Endothelial cell (in vitro differentiated cells): ENCODE data around the gene RAB42. TPM values are rescaled to one million over a fixed set of nuclear protein-coding genes. Genes with fewer than 3 reads are reported as not detected.
"Not testable (repeated sequence)": the region's sequence is repeated elsewhere in the genome, so short reads cannot be mapped to it uniquely, and the experiment has no call there.

Experiments used
- DNase-seq: peaks from one replicate; pipeline ENCODE4 v3.0.0; 2021; ENCODE audit warnings: low spot score
- H3K27ac Mint-ChIP-seq: one replicate; pipeline ENCODE4 v1.8.0; 2021; ENCODE audit warnings: mixed read lengths, inconsistent platforms; ENCODE audit not compliant: unreplicated experiment
- H3K27me3 Mint-ChIP-seq: one replicate; pipeline ENCODE4 v1.8.0; 2021; ENCODE audit warnings: mild to moderate bottlenecking, moderate library complexity, mixed read lengths, inconsistent platforms; ENCODE audit not compliant: unreplicated experiment
- H3K36me3 Mint-ChIP-seq: one replicate; pipeline ENCODE4 v1.8.0; 2021; ENCODE audit warnings: mild to moderate bottlenecking, low read depth, mixed read lengths, inconsistent platforms; ENCODE audit not compliant: unreplicated experiment
- H3K4me1 Mint-ChIP-seq: one replicate; pipeline ENCODE4 v1.8.0; 2021; ENCODE audit warnings: mild to moderate bottlenecking, mixed read lengths, inconsistent platforms; ENCODE audit not compliant: unreplicated experiment
- H3K4me3 Mint-ChIP-seq: one replicate; pipeline ENCODE4 v1.8.0; 2021; ENCODE audit warnings: mild to moderate bottlenecking, mixed read lengths, inconsistent platforms; ENCODE audit not compliant: unreplicated experiment
- H3K9me3 Mint-ChIP-seq: one replicate; pipeline ENCODE4 v1.8.0; 2021; ENCODE audit warnings: mixed read lengths, inconsistent platforms; ENCODE audit not compliant: unreplicated experiment
- CTCF ChIP-seq: fragments of 200-600 bp; sonication (generic); IDR thresholded peaks from one replicate; pipeline ENCODE4 v1.5.0; 2021; ENCODE audit warnings: antibody characterized with exemption; ENCODE audit not compliant: unreplicated experiment
- total RNA-seq: library from RNA; stranded (reverse); fragmentation: NEBNext Ultra II Directional; extraction: Animal tissue kit (Norgen Biotek cat#: 25700); gene quantifications from one replicate; pipeline ENCODE4 v1.2.1, GENCODE V29; 2021; ENCODE audit not compliant: unreplicated experiment

Gene RAB42
- total RNA-seq, 1 donor from 2014 or later, result not detected

DNA sequence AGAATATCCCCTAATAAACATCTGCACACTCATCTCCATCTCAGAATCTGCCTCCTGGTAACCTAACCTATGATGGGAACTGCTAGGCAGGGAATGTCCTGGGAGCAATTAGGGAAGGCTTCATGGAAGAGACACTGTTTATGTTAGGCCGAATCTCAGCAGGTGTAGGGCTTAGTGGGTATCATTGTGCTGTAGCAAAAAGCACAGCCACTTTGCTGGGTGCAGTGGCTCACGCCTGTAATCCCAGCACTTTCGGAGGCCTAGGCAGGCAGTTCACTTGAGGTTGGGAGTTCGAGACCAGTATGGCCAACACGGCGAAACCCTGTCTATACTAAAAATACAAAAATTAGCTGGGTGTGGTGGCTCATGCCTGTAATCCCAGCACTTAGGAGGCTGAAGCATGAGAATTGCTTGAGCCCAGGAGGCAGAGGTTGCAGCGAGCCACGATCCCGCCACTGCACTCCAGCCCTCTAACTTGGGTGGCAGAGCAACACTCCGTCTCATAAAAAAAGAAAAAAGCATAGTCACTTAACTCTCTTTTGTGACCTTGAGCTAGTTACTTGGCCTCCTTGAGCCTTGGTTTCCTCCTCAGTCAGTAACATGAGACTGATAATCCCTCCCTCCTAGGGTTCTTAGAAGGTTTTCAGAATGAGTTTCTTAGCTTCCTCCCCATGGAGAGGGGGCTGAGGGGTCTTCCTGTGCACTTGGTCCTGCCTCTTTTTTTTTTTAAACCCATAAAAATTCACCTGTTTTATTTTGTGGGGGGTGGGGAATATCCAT is 3.5 kb downstream of the RAB42 start:
- peaks cover 1% of the 10 kb centered on the region for H3K27me3 Mint-ChIP-seq
- H3K4me3 Mint-ChIP-seq, result no peak overlapping the region
- H3K36me3 Mint-ChIP-seq, result peaks cover 3% of the 10 kb centered on the region
- H3K4me1 Mint-ChIP-seq, result peaks cover 3% of the 10 kb centered on the region
- TF ChIP-seq CTCF, result no peak
- H3K9me3 Mint-ChIP-seq, result no peaks in the 10 kb centered on the region
- no peak overlapping the region for H3K27ac Mint-ChIP-seq
- no peak for DNase-seq

DNA sequence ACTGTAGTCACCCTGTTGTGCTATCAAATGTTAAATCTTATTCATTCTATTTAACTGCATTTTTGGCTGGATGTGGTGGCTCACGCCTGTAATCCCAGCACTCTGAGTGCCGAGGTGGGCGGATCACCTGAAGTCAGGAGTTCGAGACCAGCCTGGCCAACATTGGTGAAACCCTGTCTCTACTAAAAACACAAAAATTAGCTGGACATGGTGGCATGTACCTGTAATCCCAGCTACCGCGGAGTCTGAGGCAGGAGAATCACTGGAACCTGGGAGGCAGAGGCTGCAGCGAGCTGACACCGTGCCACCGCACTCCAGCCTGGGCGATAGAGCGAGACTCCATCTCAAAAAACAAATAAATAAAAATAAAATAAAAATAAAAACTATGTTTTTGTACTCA is 4.2 kb downstream of the RAB42 start:
- not testable (repeated sequence) for H3K36me3 Mint-ChIP-seq, H3K27me3 Mint-ChIP-seq, DNase-seq, H3K4me3 Mint-ChIP-seq, H3K9me3 Mint-ChIP-seq, H3K4me1 Mint-ChIP-seq, H3K27ac Mint-ChIP-seq

DNA sequence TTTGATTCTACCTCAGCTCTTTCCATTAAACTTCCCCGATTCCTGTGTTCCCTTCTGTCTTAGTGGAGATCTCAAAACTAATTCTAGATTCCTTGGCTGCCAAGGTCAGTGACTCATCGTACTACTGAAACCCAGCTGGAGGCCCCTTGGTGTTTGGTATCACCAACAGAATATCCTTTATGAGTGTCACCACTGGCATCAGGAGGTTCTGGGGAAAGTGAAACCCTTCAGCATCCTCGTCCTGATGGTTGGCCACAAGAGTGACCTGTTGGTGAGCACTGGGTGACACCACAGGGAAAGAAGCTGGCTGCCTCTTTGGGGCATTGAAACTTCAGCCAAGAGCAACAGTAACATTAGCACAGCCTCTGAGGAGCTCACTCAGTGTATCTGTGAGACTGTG is 9.6 kb downstream of the RAB42 start:
- Mint-ChIP-seq H3K36me3 (peaks cover 3% of the 10 kb centered on the region), H3K27me3 (no peaks in the 10 kb centered on the region), H3K27ac (no peak overlapping the region), H3K9me3 (no peaks in the 10 kb centered on the region), H3K4me3 (no peak overlapping the region), H3K4me1 (peaks cover 11% of the 10 kb centered on the region)
- TF ChIP-seq CTCF, result no peak
- no peak for DNase-seq

DNA sequence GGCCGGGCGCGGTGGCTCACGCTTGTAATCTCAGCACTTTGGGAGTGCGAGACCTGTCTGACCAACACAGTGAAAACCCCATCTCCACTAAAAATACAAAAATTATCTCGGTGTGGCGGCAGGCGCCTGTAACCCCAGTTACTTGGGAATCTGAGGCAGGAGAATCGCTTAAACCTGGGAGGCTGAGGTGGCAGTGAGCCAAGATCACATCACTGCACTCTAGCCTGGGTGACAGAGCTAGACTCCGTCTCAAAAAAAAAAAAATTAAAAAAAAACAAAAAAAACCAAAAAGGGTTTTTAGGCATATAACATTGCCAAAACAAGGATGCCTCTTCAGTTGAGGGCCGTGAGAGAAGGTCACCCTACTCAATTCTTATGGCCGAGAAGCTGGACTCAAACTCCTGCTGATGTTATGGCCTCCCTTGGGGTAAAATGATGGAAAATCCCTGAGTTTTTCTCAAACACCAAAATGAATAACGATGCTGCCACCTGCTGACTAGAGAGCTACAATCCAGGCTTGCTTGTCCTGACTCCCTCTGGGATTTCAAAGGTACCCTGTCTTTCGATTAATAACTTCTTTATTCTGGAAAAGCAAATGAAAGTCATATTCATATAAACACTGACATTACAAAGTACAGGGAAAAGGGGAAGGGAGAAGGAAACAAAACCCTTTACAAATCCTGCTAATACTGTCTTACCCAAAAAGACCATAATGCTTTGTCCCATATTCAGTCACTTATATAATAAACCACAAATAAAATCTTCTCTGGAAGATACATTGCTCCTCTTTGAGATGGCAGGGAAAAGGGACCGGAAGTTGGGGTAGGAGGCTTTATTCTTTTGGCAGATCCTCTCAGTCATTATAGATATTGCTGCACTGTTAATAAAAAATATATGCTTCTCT is 10.7 kb downstream of the RAB42 start:
- Mint-ChIP-seq H3K27me3 (no peaks in the 10 kb centered on the region), H3K27ac (peak overlapping the region; percentile 30), H3K4me3 (no peak overlapping the region), H3K4me1 (peaks cover 11% of the 10 kb centered on the region), H3K36me3 (peaks cover 3% of the 10 kb centered on the region), H3K9me3 (no peaks in the 10 kb centered on the region)
- TF ChIP-seq CTCF, result no peak
- peak; percentile 67 for DNase-seq

DNA sequence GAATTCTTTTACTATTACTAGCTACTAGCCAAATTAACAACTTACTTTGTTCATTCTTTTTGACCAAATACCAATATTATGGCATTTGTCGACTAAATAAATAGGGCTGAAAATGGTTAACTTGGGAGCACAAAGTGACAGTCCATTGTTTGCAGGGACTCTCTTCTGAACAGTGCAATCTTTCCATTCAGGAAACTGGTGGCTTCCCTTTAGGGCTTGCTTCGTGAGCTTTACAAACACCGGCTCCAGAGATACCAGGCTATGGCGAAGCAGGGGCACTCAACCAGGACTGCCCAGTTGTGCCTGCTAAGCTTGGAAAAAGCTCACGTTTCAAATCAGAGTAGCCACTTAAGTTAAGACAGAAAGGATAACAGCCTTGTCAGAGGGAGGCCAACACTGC is 12.3 kb downstream of the RAB42 start:
- Mint-ChIP-seq H3K27ac (peak overlapping the region; percentile 74), H3K9me3 (no peaks in the 10 kb centered on the region), H3K4me3 (no peak overlapping the region), H3K36me3 (no peaks in the 10 kb centered on the region), H3K4me1 (peaks cover 8% of the 10 kb centered on the region), H3K27me3 (no peaks in the 10 kb centered on the region)
- TF ChIP-seq CTCF, result no peak
- DNase-seq, result no peak
